K562 (cell line): ENCODE results near the gene ZNRF1. TPM values are rescaled to one million over a fixed set of nuclear protein-coding genes. Genes with fewer than 3 reads are reported as not detected.
A peak's percentile ranks its signal among the peaks of the same experiment; 100 is the strongest.

Experiments
- ARNT ChIP-seq, 2 experiments: fragments of 450-650 bp; IDR thresholded peaks; 2 replicates each; pipeline ENCODE4 v1.6.1; 2016; ENCODE audit warnings: mild to moderate bottlenecking in 1 of 2
- ATF2 ChIP-seq: sonication (generic); formaldehyde crosslinking; IDR thresholded peaks from 2 replicates; pipeline ENCODE4 v1.8.1; 2022; ENCODE audit warnings: missing genetic modification reagents
- CBX3 ChIP-seq, 2 experiments: IDR thresholded peaks; 1 replicate in 1 of 2; 2 replicates in 1 of 2; pipeline ENCODE4 v1.6.1; 2012; ENCODE audit warnings: inconsistent platforms in 2 of 2, low read length in 2 of 2, borderline replicate concordance in 1 of 2, control low read depth in 1 of 2
- EWSR1 ChIP-seq: fragments of 450-650 bp; IDR thresholded peaks from 2 replicates; pipeline ENCODE4 v1.6.1; 2018; ENCODE audit warnings: borderline replicate concordance, mild to moderate bottlenecking, low read depth, moderate library complexity; ENCODE audit not compliant: partially characterized antibody
- FOXP1 ChIP-seq: sonication (generic); formaldehyde crosslinking; IDR thresholded peaks from 2 replicates; pipeline ENCODE4 v1.8.0; 2022; ENCODE audit warnings: mild to moderate bottlenecking, missing genetic modification reagents
- GABPB1 ChIP-seq: sonication (generic); formaldehyde crosslinking; IDR thresholded peaks from 2 replicates; pipeline ENCODE4 v1.8.0; 2022; ENCODE audit warnings: mild to moderate bottlenecking, missing genetic modification reagents
- KDM5B ChIP-seq: fragments of 200-600 bp; sonication (generic); IDR thresholded peaks from 2 replicates; pipeline ENCODE4 v1.6.1; 2012; ENCODE audit warnings: low read depth, mild to moderate bottlenecking, moderate library complexity, low read length, control low read depth, inconsistent platforms; ENCODE audit not compliant: insufficient replicate concordance
- KLF1 ChIP-seq: fragments of 450-650 bp; IDR thresholded peaks from 2 replicates; pipeline ENCODE4 v1.6.1; 2016; ENCODE audit warnings: missing genetic modification characterization, missing compliant biosample characterization
- KLF16 ChIP-seq: IDR thresholded peaks from 2 replicates; pipeline ENCODE4 v1.6.1; 2016; ENCODE audit warnings: antibody characterized with exemption
- MCM5 ChIP-seq: fragments of 450-650 bp; IDR thresholded peaks from 2 replicates; pipeline ENCODE4 v1.6.1; 2016; ENCODE audit warnings: low read depth
- NEUROD1 ChIP-seq: fragments of 150-350 bp; IDR thresholded peaks from 2 replicates; pipeline ENCODE4 v1.6.1; 2014; ENCODE audit warnings: borderline replicate concordance, low read length, low read depth; ENCODE audit not compliant: partially characterized antibody
- RBM22 ChIP-seq: fragments of 200-400 bp; formaldehyde crosslinking; IDR thresholded peaks from 2 replicates; pipeline ENCODE4 v1.6.1; 2018; ENCODE audit warnings: low read length, low read depth; ENCODE audit not compliant: poor library complexity, severe bottlenecking
- SAFB2 ChIP-seq: fragments of 200-400 bp; formaldehyde crosslinking; IDR thresholded peaks from 2 replicates; pipeline ENCODE4 v1.6.1; 2018; ENCODE audit warnings: borderline replicate concordance, low read length, low read depth, moderate library complexity; ENCODE audit not compliant: severe bottlenecking
- STAT5B ChIP-seq: fragments of 250-450 bp; sonication (Bioruptor Pico); IDR thresholded peaks from 2 replicates; pipeline ENCODE4 v1.8.0; 2021; ENCODE audit warnings: mild to moderate bottlenecking, inconsistent platforms
- ZBTB43 ChIP-seq: sonication (generic); formaldehyde crosslinking; IDR thresholded peaks from 2 replicates; pipeline ENCODE4 v1.8.0; 2023; ENCODE audit warnings: mild to moderate bottlenecking, missing genetic modification reagents
- ZNF212 ChIP-seq: fragments of 450-650 bp; formaldehyde crosslinking; IDR thresholded peaks from 2 replicates; pipeline ENCODE4 v1.4.0; 2020; ENCODE audit warnings: mild to moderate bottlenecking
- ZNF217 ChIP-seq: sonication (generic); formaldehyde crosslinking; IDR thresholded peaks from 2 replicates; pipeline ENCODE4 v1.8.0; 2022; ENCODE audit warnings: mild to moderate bottlenecking, missing genetic modification reagents
- ZNF24 ChIP-seq: fragments of 450-650 bp; IDR thresholded peaks from 2 replicates; pipeline ENCODE4 v1.6.1; 2016
- polyA plus RNA-seq, 8 experiments: library from polyadenylated mRNA; depleted of rRNA in 4 of 8; stranded (reverse) in 5 of 8; unstranded in 3 of 8; fragments of >200 nt; fragmentation: Nextera tagmentation in 2 of 8; fragmentation: Illumina TruSeq in 1 of 8; extraction: Ambion mirVana in 2 of 8; extraction: Trizol in 1 of 8; gene quantifications; 2 replicates each; pipeline versions ENCODE4 v1.2.1 to v1.2.3, GENCODE V29; 2011 to 2014; ENCODE audit warnings: inconsistent platforms in 1 of 8, missing spikeins in 1 of 8
- total RNA-seq, 7 experiments: library from RNA; depleted of rRNA in 6 of 7; stranded (reverse); fragments of >200 nt in 6 of 7; fragmentation: Illumina TruSeq in 2 of 7; extraction: Trizol in 2 of 7; gene quantifications; 2 replicates each; pipeline versions ENCODE4 v1.2.1 to v1.2.3, GENCODE V29; 2011 to 2021; ENCODE audit warnings: low replicate concordance in 1 of 7
- TF ChIP-seq, protein P1 (sequence below): fragments of 450-650 bp; formaldehyde crosslinking; IDR thresholded peaks from 2 replicates; pipeline ENCODE4 v1.4.0; 2020; ENCODE audit warnings: mild to moderate bottlenecking, moderate library complexity
- TF ChIP-seq, protein P2 (sequence below), 3 experiments: IDR thresholded peaks in 2 of 3; conservative IDR thresholded peaks in 1 of 3; 2 replicates each; pipeline ENCODE4 v1.5.1; 2011 to 2012; ENCODE audit warnings: low read length in 3 of 3, mild to moderate bottlenecking in 3 of 3, control low read depth in 2 of 3, improper control_type of control experiment in 1 of 3, inconsistent platforms in 1 of 3, low read depth in 1 of 3, mixed read lengths in 1 of 3, moderate library complexity in 1 of 3; ENCODE audit not compliant: insufficient read depth in 2 of 3
- TF ChIP-seq, protein P3 (sequence below): fragments of 250-450 bp; sonication (Bioruptor Pico); IDR thresholded peaks from 2 replicates; pipeline ENCODE4 v1.4.0; 2020

The ZNRF1 gene
- total and polyA plus RNA-seq, 9 of the 15 experiments (the other 6 are each of a cell fraction or from before 2014, with no cell fraction given): 9.5 to 37.7 (median 20.0) TPM

GRCh38 chr16:75074920-75075687, 76.3 kb downstream of the ZNRF1 start (continued):
- TF ChIP-seq ZNF212 (CRISPR knock-in tag): no peak
- TF ChIP-seq RBM22: no peak
- no peak for TF ChIP-seq MCM5
- no peak for TF ChIP-seq ZBTB43 (CRISPR knock-in tag)
- TF ChIP-seq EWSR1: no peak
- TF ChIP-seq, protein P1, sequence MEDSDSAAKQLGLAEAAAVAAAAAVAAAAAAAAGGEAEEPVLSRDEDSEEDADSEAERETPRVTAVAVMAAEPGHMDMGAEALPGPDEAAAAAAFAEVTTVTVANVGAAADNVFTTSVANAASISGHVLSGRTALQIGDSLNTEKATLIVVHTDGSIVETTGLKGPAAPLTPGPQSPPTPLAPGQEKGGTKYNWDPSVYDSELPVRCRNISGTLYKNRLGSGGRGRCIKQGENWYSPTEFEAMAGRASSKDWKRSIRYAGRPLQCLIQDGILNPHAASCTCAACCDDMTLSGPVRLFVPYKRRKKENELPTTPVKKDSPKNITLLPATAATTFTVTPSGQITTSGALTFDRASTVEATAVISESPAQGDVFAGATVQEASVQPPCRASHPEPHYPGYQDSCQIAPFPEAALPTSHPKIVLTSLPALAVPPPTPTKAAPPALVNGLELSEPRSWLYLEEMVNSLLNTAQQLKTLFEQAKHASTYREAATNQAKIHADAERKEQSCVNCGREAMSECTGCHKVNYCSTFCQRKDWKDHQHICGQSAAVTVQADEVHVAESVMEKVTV (CRISPR knock-in tag): no peak
- no peak for TF ChIP-seq FOXP1 (CRISPR knock-in tag)
- no peak for TF ChIP-seq ZNF217 (CRISPR knock-in tag)
- peak; percentile 38; the same call in 1 of the 2 replicates for TF ChIP-seq KLF16
- no peak for TF ChIP-seq SAFB2
- TF ChIP-seq, protein P2, sequence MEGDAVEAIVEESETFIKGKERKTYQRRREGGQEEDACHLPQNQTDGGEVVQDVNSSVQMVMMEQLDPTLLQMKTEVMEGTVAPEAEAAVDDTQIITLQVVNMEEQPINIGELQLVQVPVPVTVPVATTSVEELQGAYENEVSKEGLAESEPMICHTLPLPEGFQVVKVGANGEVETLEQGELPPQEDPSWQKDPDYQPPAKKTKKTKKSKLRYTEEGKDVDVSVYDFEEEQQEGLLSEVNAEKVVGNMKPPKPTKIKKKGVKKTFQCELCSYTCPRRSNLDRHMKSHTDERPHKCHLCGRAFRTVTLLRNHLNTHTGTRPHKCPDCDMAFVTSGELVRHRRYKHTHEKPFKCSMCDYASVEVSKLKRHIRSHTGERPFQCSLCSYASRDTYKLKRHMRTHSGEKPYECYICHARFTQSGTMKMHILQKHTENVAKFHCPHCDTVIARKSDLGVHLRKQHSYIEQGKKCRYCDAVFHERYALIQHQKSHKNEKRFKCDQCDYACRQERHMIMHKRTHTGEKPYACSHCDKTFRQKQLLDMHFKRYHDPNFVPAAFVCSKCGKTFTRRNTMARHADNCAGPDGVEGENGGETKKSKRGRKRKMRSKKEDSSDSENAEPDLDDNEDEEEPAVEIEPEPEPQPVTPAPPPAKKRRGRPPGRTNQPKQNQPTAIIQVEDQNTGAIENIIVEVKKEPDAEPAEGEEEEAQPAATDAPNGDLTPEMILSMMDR (IDR thresholded peaks at IDR 0.05 in 2 of 3, conservative IDR thresholded peaks at IDR 0.05 in 1 of 3; ENCODE audit: insufficient read depth in 2 of 3, low read depth in 1 of 3, low read length in 3 of 3): no peak
- no peak for TF ChIP-seq ATF2 (CRISPR knock-in tag)
- TF ChIP-seq KDM5B: no peak
- no peak for TF ChIP-seq STAT5B (CRISPR knock-in tag)
- TF ChIP-seq, protein P3, sequence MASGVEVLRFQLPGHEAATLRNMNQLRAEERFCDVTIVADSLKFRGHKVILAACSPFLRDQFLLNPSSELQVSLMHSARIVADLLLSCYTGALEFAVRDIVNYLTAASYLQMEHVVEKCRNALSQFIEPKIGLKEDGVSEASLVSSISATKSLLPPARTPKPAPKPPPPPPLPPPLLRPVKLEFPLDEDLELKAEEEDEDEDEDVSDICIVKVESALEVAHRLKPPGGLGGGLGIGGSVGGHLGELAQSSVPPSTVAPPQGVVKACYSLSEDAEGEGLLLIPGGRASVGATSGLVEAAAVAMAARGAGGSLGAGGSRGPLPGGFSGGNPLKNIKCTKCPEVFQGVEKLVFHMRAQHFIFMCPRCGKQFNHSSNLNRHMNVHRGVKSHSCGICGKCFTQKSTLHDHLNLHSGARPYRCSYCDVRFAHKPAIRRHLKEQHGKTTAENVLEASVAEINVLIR: no peak
- peak; percentile 46 for TF ChIP-seq NEUROD1
- TF ChIP-seq CBX3 (IDR thresholded peaks at IDR 0.05; ENCODE audit: borderline replicate concordance in 1 of 2, low read length in 2 of 2): peak in 1 of 2 experiments; percentile 36; a peak in 1 of 3 replicates
- no peak for TF ChIP-seq KLF1 (tag)
- TF ChIP-seq ARNT (IDR thresholded peaks at IDR 0.05): no peak
- peak; percentile 71; the same call in 1 of the 2 replicates for TF ChIP-seq GABPB1 (CRISPR knock-in tag)
- no peak for TF ChIP-seq ZNF24
